ENCODE data around the gene ZNF805. TPM values are rescaled to one million over a fixed set of nuclear protein-coding genes. Genes with fewer than 3 reads are reported as not detected.

ZNF805 gene
- total RNA-seq, 3 donors from 2014 or later: 7.3 to 18.6 (median 10.6) TPM

DNA sequence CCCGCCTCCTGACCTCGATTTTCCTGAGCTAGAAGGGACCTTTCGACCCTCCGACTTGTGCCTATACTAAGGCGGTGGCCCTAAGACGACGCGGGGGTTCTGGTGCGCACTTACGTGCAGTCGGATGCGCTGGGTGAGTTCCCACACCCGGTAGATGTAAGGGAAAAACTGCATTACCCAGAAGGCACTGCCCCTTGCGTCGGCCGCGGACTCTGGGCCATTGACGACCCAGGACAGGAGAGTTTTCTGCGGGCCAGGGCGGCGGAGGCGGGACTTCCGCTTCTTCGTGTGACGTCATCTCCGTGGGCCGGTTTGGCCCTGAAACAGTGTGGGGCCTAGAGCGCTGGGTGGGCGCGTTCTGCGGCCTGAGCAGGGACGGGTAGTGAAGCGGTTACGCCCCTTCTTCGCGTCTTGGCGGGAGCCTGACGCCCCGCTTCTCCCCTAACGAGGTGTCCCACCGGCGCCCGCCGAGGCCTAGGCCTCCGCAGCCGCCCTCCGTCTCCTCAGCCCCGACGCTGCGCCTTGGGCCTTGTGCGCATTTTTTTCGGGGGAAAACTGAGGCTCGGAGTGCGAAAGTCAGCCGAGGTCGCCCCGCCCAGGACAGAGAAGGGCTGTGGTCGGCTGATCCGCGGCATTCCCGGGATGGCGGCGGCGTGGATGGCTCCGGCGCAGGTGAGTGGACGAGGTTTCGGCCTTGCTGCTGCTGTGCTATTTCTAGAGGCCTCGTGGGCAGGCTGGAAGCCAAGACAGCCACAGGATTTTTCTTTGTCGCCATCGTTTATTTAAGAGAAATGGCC lies 39.9 kb downstream of the ZNF805 start, which contains the start of gene ZNF460:
ZNF460 (plus strand) TSS at position 321 of the 797 bp plus-strand sequence; CDS start at position 643, 322 bp downstream.
- Histone ChIP-seq H3K4me3 (peak within 1 kb of the TSS; percentile 49), H3K36me3 (ENCODE audit: low read depth) (peaks cover 4% of the 10 kb centered on the region), H3K4me1 (ENCODE audit: low read depth) (peaks cover 11% of the 10 kb centered on the region), H3K9me3 (no peaks in the 10 kb centered on the region)
- peak; percentile 98 for ATAC-seq
- intact Hi-C loops (cut with DNase I, micrococcal nuclease): no loop called here
- TF ChIP-seq, protein P1, sequence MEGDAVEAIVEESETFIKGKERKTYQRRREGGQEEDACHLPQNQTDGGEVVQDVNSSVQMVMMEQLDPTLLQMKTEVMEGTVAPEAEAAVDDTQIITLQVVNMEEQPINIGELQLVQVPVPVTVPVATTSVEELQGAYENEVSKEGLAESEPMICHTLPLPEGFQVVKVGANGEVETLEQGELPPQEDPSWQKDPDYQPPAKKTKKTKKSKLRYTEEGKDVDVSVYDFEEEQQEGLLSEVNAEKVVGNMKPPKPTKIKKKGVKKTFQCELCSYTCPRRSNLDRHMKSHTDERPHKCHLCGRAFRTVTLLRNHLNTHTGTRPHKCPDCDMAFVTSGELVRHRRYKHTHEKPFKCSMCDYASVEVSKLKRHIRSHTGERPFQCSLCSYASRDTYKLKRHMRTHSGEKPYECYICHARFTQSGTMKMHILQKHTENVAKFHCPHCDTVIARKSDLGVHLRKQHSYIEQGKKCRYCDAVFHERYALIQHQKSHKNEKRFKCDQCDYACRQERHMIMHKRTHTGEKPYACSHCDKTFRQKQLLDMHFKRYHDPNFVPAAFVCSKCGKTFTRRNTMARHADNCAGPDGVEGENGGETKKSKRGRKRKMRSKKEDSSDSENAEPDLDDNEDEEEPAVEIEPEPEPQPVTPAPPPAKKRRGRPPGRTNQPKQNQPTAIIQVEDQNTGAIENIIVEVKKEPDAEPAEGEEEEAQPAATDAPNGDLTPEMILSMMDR (IDR thresholded peaks at IDR 0.05): no peak
- DNase-seq: peak; percentile 97 to 98 (median 97)

DNA sequence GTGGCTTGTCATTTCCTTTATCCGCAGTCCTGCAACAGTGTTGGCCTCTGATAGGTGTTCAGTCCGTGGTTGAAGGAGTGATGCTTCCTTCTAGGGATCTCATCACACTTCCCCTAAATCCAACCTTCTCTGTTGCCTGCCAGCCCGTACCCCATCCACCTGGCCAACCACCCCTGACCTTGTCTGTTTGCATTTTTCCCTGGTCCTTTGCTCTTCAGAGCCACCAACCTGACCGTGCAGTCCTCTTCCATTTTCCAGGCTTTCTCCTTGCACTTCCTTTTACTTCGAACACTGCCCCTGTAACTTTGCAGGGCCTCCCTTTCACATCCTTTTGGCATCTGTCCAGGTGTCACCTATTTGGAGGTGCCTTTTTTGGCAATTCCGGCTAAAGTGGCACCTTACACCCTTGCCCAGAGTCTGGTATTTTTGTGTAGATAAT lies 40.5 kb downstream of the ZNF805 start:
- intact Hi-C loops (cut with DNase I, micrococcal nuclease): no loop called here
- DNase-seq (peak in 2 of 3 donors; percentile 23 to 35), ATAC-seq (no peak)
- H3K9me3 ChIP-seq: no peaks in the 10 kb centered on the region
- H3K4me1 ChIP-seq (ENCODE audit: low read depth): peaks cover 11% of the 10 kb centered on the region
- TF ChIP-seq, protein P1 (IDR thresholded peaks at IDR 0.05): no peak
- H3K36me3 ChIP-seq (ENCODE audit: low read depth): peaks cover 5% of the 10 kb centered on the region
- peak overlapping the region; percentile 49 for H3K4me3 ChIP-seq

DNA sequence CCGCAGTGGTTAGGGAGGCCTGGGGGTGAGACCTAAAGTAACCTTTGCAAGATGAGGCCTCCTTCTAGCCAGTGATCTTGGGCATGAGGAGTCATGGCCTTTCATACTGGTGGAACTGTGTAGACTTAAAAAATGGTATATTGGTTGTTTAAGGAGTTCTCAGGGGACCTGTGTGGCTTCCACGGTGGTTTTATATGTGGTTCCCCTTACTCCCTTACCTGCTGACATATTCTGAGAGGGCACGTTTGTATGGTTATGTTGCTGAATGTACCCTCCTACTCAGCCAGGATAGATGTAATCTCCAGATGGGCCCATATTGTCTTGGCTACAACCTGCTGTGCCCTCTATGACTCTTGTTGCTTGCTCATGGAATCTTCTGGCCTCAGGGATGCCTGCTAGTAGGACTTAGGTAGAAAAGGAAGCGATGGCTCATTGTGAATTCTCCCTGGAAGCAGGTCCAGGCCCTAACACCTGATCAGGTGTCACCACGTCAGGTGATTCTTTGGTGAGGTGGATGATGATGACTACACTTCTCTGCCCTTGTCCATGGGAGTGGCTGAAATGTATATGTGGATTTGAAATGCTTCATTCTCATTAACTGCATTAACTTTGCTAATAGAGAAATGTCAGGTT lies 41.7 kb downstream of the ZNF805 start:
- intact Hi-C loops (cut with DNase I, micrococcal nuclease): no loop called here
- DNase-seq: no peak

GRCh38 chr19:57288373-57288772 lies 47.9 kb downstream of the ZNF805 start:
- intact Hi-C loops (cut with DNase I, micrococcal nuclease): no loop called here
- Histone ChIP-seq H3K4me1 (ENCODE audit: low read depth) (no peaks in the 10 kb centered on the region), H3K4me3 (no peak overlapping the region), H3K9me3 (peaks cover 52% of the 10 kb centered on the region), H3K36me3 (ENCODE audit: low read depth) (peaks cover 45% of the 10 kb centered on the region)
- DNase-seq: no peak
- ATAC-seq: no peak
- TF ChIP-seq, protein P1 (IDR thresholded peaks at IDR 0.05): no peak

More for the DNA sequence above, 41.7 kb downstream of the ZNF805 start:
- peaks cover 6% of the 10 kb centered on the region for H3K36me3 ChIP-seq (ENCODE audit: low read depth)
- no peak for ATAC-seq
- peaks cover under 1% of the 10 kb centered on the region for H3K9me3 ChIP-seq
- no peak overlapping the region for H3K4me3 ChIP-seq
- peaks cover 11% of the 10 kb centered on the region for H3K4me1 ChIP-seq (ENCODE audit: low read depth)
- TF ChIP-seq, protein P1 (IDR thresholded peaks at IDR 0.05): no peak

DNA sequence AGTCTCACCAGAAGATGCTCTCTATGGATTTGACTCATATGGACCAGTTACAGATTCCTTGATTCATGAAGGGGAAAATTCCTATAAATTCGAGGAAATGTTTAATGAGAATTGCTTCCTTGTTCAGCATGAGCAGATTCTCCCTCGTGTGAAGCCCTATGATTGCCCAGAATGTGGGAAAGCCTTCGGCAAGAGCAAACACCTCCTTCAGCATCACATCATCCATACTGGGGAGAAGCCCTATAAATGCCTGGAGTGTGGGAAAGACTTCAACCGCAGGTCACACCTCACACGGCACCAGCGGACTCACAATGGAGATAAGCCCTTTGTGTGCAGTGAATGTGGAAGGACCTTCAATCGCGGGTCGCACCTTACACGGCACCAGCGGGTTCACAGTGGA lies 50.5 kb downstream of the ZNF805 start:
- Histone ChIP-seq H3K36me3 (ENCODE audit: low read depth) (peaks cover 40% of the 10 kb centered on the region), H3K4me3 (no peak overlapping the region), H3K9me3 (peaks cover 70% of the 10 kb centered on the region), H3K4me1 (ENCODE audit: low read depth) (no peaks in the 10 kb centered on the region)
- TF ChIP-seq, protein P1 (IDR thresholded peaks at IDR 0.05): no peak
- DNase-seq (no peak), ATAC-seq (no peak)
- intact Hi-C loops (cut with DNase I, micrococcal nuclease): no loop called here
